ENCODE data around the gene PMM2. TPM values are rescaled to one million over a fixed set of nuclear protein-coding genes. Genes with fewer than 3 reads are reported as not detected.

The PMM2 gene
- total RNA-seq, 4 donors from 2014 or later = 20.0 to 33.0 (median 25.7) TPM

- peaks cover 47% of the 10 kb centered on the region for H3K36me3 ChIP-seq
- H3K4me1 ChIP-seq = no peaks in the 10 kb centered on the region
- WGBS = 88% methylated on average over 12 of the region's 12 CpGs
- no peak overlapping the region for H3K4me3 ChIP-seq
- H3K27me3 ChIP-seq = no peaks in the 10 kb centered on the region
- TF ChIP-seq POLR2A (IDR thresholded peaks at IDR 0.05) = no peak
- no peak for TF ChIP-seq CTCF (IDR thresholded peaks at IDR 0.05)
- no peak for TF ChIP-seq EP300 (IDR thresholded peaks at IDR 0.05)
- TF ChIP-seq POLR2AphosphoS5 (IDR thresholded peaks at IDR 0.05) = no peak
- no peaks in the 10 kb centered on the region for H3K9me3 ChIP-seq
- no peak for DNase-seq (ENCODE audit: low spot score in 2 of 2)
- H3K27ac ChIP-seq = no peak overlapping the region
Measured at GRCh38 chr16:8768692-8769091, 28.9 kb upstream of the PMM2 start.

- WGBS = 95% methylated on average over 3 of the region's 3 CpGs
Measured at GRCh38 chr16:8773537-8773936, 24.1 kb upstream of the PMM2 start.

GRCh38 chr16:8774208-8774607 is 23.4 kb upstream of the PMM2 start:
- no peak for DNase-seq (ENCODE audit: low spot score in 2 of 2)
- TF ChIP-seq EP300 (IDR thresholded peaks at IDR 0.05) (no peak), POLR2A (IDR thresholded peaks at IDR 0.05) (no peak), CTCF (IDR thresholded peaks at IDR 0.05) (no peak), POLR2AphosphoS5 (IDR thresholded peaks at IDR 0.05) (no peak)
- Histone ChIP-seq H3K4me3 (no peak overlapping the region), H3K27ac (no peak overlapping the region), H3K27me3 (no peaks in the 10 kb centered on the region), H3K9me3 (no peaks in the 10 kb centered on the region), H3K36me3 (peaks cover 32% of the 10 kb centered on the region), H3K4me1 (peaks cover 4% of the 10 kb centered on the region)
- 87% methylated on average over 11 of the region's 11 CpGs for WGBS

More at GRCh38 chr16:8773537-8773936, 24.1 kb upstream of the PMM2 start:
- DNase-seq (ENCODE audit: low spot score in 2 of 2) = no peak
- Histone ChIP-seq H3K4me3 (no peak overlapping the region), H3K27ac (no peak overlapping the region), H3K36me3 (peaks cover 37% of the 10 kb centered on the region), H3K4me1 (peaks cover 4% of the 10 kb centered on the region), H3K27me3 (no peaks in the 10 kb centered on the region), H3K9me3 (no peaks in the 10 kb centered on the region)
- TF ChIP-seq POLR2A (IDR thresholded peaks at IDR 0.05) = no peak
- no peak for TF ChIP-seq EP300 (IDR thresholded peaks at IDR 0.05)
- no peak for TF ChIP-seq POLR2AphosphoS5 (IDR thresholded peaks at IDR 0.05)
- no peak for TF ChIP-seq CTCF (IDR thresholded peaks at IDR 0.05)

- Histone ChIP-seq H3K27ac (no peak overlapping the region), H3K36me3 (peaks cover 40% of the 10 kb centered on the region), H3K9me3 (no peaks in the 10 kb centered on the region), H3K27me3 (no peaks in the 10 kb centered on the region), H3K4me3 (no peak overlapping the region), H3K4me1 (peaks cover 4% of the 10 kb centered on the region)
- no peak for DNase-seq (ENCODE audit: low spot score in 2 of 2)
- TF ChIP-seq EP300 (IDR thresholded peaks at IDR 0.05) = no peak
- no peak for TF ChIP-seq POLR2AphosphoS5 (IDR thresholded peaks at IDR 0.05)
- TF ChIP-seq POLR2A (IDR thresholded peaks at IDR 0.05) = no peak
- TF ChIP-seq CTCF (IDR thresholded peaks at IDR 0.05) = no peak
- 96% methylated on average over 1 of the region's 1 CpG for WGBS
Measured at GRCh38 chr16:8775359-8775758, 22.3 kb upstream of the PMM2 start.

- Histone ChIP-seq H3K36me3 (peaks cover 40% of the 10 kb centered on the region), H3K27ac (no peak overlapping the region), H3K9me3 (no peaks in the 10 kb centered on the region), H3K27me3 (no peaks in the 10 kb centered on the region), H3K4me3 (no peak overlapping the region), H3K4me1 (peaks cover 4% of the 10 kb centered on the region)
- no peak for DNase-seq (ENCODE audit: low spot score in 2 of 2)
- 31% methylated on average over 10 of the region's 12 CpGs for WGBS
- TF ChIP-seq POLR2AphosphoS5 (IDR thresholded peaks at IDR 0.05) = no peak
- TF ChIP-seq CTCF (IDR thresholded peaks at IDR 0.05) = no peak
- TF ChIP-seq EP300 (IDR thresholded peaks at IDR 0.05) = no peak
- no peak for TF ChIP-seq POLR2A (IDR thresholded peaks at IDR 0.05)
Measured at GRCh38 chr16:8776129-8776584, 21.5 kb upstream of the PMM2 start.
